Right atrium auricular region (tissue), 2 donors: ENCODE data around the gene SF3B6. TPM values are rescaled to one million over a fixed set of nuclear protein-coding genes. Genes with fewer than 3 reads are reported as not detected.
"Not testable (repeated sequence)": the region's sequence is repeated elsewhere in the genome, so short reads cannot be mapped to it uniquely, and the experiment has no call there.

Experiments
- DNase-seq: peaks from one replicate; pipeline ENCODE4 v3.0.0-alpha.2; 2019; ENCODE audit warnings: low spot score
- H3K27ac ChIP-seq, 2 donors: fragments of 200-600 bp; sonication (generic); 1 replicate in 1 of 2; 2 replicates in 1 of 2; pipeline ENCODE4 v1.5.1; 2016 to 2019
- H3K27me3 ChIP-seq, 2 donors: fragments of 200-600 bp; sonication (generic); one replicate each; pipeline versions ENCODE4 v1.5.1 to v1.6.0; 2017 to 2019
- H3K36me3 ChIP-seq: fragments of 200-600 bp; sonication (generic); one replicate; pipeline ENCODE4 v1.5.1; 2016
- H3K4me1 ChIP-seq, 2 donors: fragments of 200-600 bp; sonication (generic); one replicate each; pipeline versions ENCODE4 v1.5.1 to v1.6.0; 2017 to 2019
- H3K4me3 ChIP-seq, 2 donors: fragments of 200-600 bp; sonication (generic); 1 replicate in 1 of 2; 2 replicates in 1 of 2; pipeline ENCODE4 v1.5.1; 2017 to 2019; ENCODE audit warnings: mild to moderate bottlenecking in 1 of 2, moderate library complexity in 1 of 2
- H3K9me3 ChIP-seq, 2 donors: fragments of 200-600 bp; sonication (generic); one replicate each; pipeline ENCODE4 v1.5.1; 2019
- total RNA-seq, 2 donors: library from RNA; depleted of rRNA; stranded (reverse); fragments of >200 nt; gene quantifications; one replicate each; pipeline ENCODE4 v1.1.0, GENCODE V29; 2016
- TF ChIP-seq, protein P1 (sequence below), 2 donors: fragments of 200-600 bp; sonication (generic); IDR thresholded peaks; one replicate each; pipeline ENCODE4 v1.5.1; 2019; ENCODE audit warnings: antibody characterized with exemption in 2 of 2

Gene SF3B6
- total RNA-seq, 2 donors from 2014 or later: 71.2 to 74.8 TPM

DNA sequence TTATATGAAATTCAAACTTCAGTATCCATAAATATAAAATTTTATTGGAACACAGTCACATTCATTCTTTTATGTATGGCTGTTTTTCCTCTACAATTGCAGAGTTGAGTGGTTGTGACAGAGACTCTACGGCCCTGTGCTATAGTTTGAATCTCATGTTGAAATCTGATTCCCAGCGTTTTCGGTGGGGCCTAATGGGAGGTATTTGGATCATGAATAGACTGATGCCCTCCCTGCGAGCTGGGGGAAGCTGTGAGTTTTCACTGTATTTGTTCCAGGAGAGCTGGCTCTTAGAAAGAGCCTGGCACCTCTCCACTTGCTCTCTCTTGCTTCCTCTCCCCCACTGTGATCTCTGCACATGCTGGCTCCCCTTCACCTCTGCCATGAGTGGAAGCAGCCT lies 45.3 kb upstream of the SF3B6 start:
- no peaks in the 10 kb centered on the region for H3K36me3 ChIP-seq
- DNase-seq: no peak
- H3K4me1 ChIP-seq: peaks cover 0 to 30% of the 10 kb centered on the region in 2 donors
- H3K27ac ChIP-seq: no peak overlapping the region
- no peaks in the 10 kb centered on the region for H3K9me3 ChIP-seq
- H3K27me3 ChIP-seq: no peaks in the 10 kb centered on the region
- no peak overlapping the region for H3K4me3 ChIP-seq
- TF ChIP-seq, protein P1, sequence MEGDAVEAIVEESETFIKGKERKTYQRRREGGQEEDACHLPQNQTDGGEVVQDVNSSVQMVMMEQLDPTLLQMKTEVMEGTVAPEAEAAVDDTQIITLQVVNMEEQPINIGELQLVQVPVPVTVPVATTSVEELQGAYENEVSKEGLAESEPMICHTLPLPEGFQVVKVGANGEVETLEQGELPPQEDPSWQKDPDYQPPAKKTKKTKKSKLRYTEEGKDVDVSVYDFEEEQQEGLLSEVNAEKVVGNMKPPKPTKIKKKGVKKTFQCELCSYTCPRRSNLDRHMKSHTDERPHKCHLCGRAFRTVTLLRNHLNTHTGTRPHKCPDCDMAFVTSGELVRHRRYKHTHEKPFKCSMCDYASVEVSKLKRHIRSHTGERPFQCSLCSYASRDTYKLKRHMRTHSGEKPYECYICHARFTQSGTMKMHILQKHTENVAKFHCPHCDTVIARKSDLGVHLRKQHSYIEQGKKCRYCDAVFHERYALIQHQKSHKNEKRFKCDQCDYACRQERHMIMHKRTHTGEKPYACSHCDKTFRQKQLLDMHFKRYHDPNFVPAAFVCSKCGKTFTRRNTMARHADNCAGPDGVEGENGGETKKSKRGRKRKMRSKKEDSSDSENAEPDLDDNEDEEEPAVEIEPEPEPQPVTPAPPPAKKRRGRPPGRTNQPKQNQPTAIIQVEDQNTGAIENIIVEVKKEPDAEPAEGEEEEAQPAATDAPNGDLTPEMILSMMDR (IDR thresholded peaks at IDR 0.05): no peak

DNA sequence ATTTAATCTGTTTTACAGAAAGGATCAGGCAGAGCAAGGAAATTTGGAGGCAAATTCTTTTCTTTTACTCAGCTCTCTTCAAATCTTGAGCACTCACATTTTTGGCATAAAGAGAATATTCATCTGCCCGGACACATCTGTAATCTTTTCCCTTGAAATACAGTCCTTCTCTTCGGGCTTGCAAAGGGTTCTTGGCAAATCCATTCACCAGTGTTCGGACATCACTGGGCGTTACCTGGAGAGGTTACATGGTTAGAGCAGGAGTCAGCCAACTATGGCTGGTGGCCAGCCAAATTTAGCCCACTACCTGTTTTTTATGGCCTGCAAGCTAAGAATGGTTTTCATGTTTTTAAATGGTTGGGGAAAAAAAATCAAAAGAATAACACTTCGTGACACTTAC lies 44.9 kb upstream of the SF3B6 start:
- no peak for DNase-seq
- H3K4me3 ChIP-seq: no peak overlapping the region
- no peak overlapping the region for H3K27ac ChIP-seq
- peaks cover 0 to 30% of the 10 kb centered on the region in 2 donors for H3K4me1 ChIP-seq
- no peaks in the 10 kb centered on the region for H3K36me3 ChIP-seq
- H3K9me3 ChIP-seq: no peaks in the 10 kb centered on the region
- no peaks in the 10 kb centered on the region for H3K27me3 ChIP-seq
- TF ChIP-seq, protein P1 (IDR thresholded peaks at IDR 0.05): no peak

DNA sequence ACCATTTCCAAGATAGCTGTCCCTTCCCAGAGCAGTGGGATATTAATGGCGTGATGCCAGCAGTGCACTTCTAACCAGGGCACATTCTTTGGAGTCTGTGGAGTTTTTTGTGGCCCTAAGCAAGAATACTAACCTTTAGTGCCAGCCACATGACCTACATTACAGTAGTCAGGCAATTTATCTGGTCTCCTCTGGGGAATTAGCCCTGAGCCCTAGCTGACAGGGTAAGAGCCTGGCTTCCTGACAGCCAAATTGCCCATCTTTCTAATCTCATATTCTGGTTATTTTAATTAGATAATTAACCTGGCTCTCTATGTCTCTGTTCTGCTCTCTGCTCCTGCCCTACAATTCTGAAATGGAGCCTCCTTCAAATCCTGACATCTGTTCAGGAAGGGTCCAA lies 41.8 kb upstream of the SF3B6 start:
- H3K4me3 ChIP-seq: no peak overlapping the region
- no peaks in the 10 kb centered on the region for H3K27me3 ChIP-seq
- H3K4me1 ChIP-seq: peaks cover 0 to 17% of the 10 kb centered on the region in 2 donors
- no peak overlapping the region for H3K27ac ChIP-seq
- TF ChIP-seq, protein P1 (IDR thresholded peaks at IDR 0.05): no peak
- H3K36me3 ChIP-seq: no peaks in the 10 kb centered on the region
- no peak for DNase-seq
- H3K9me3 ChIP-seq: no peaks in the 10 kb centered on the region

DNA sequence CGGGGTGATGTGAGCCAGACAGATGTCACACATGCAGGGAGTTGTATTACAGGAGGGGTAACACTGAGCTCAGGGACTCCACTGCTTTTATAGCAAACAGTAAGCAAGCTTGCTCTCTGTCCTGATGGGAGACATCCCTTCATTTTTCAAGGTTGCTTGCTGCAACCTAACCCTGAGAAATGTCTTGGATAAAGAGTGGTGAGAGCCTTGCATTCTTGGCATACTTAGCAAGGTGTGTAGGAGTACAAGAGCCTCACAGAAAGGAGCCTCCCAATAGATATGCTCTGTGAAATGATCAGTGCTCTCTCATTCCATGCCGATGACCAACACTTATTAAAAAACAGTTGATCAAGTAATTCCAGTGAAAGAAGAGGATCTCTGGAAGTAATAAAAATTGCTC lies 38.9 kb upstream of the SF3B6 start:
- H3K9me3 ChIP-seq: no peaks in the 10 kb centered on the region
- TF ChIP-seq, protein P1 (IDR thresholded peaks at IDR 0.05): no peak
- no peaks in the 10 kb centered on the region for H3K27me3 ChIP-seq
- no peak overlapping the region for H3K4me3 ChIP-seq
- no peak overlapping the region for H3K27ac ChIP-seq
- DNase-seq: no peak
- no peaks in the 10 kb centered on the region for H3K36me3 ChIP-seq
- H3K4me1 ChIP-seq: no peaks in the 10 kb centered on the region

DNA sequence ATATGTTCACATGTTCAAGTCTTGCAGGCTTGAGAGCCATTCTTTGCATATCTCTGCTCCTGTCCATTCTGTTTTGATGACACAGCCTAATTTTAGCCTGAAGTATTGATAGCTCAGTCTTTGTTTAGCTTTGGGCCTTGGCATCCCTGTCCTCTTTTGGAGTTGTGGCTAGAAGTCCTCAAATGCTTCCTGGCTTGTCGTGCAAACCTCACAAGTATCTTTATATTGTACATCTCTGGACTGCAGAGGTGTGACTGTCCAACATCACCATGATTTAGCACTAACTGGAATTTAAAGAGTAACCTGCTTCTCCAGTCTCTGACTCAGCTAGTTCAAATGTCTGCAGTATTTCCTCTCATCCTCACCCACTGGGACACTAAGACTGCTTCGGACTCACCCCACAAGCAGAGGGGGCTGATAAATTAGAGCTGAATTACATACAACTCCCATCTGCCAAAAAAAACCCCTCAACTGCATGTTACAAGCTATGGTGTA lies 35.3 kb upstream of the SF3B6 start:
- DNase-seq: no peak
- Histone ChIP-seq H3K4me3 (no peak overlapping the region), H3K9me3 (no peaks in the 10 kb centered on the region), H3K36me3 (no peaks in the 10 kb centered on the region), H3K4me1 (no peaks in the 10 kb centered on the region), H3K27ac (peak overlapping the region in 1 of 2 donors; percentile 36), H3K27me3 (no peaks in the 10 kb centered on the region)
- TF ChIP-seq, protein P1 (IDR thresholded peaks at IDR 0.05): no peak

DNA sequence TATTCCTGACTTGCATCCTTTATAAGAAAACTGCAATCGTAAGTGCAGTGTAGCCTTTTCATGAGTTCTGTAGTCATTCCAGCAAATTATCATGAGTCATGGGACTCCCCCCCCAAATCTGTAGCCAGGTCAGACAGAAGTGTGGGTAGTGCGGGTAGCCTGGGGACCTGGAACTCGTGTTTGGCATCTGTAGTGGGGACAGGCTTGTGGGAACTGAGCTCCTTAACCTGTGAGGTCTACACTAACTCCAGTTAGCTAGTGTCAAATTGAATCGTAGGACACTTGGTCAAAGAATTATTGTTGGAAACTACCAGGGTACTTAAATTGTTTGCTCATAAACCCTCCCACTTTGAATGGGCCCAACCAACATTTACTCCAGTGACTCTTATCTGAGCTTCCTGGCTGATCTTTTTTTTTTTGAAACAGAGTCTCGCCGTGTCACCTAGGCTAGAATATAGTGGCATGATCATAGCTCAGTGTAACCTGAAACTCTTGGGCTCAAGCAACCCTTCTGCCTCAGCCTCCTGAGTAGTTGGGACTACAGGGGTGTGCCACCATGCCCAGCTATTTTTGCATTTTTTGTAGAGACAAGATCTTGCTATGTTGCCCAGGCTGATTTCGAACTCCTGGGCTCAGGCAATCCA lies 34.7 kb upstream of the SF3B6 start:
- Histone ChIP-seq H3K27ac (peak overlapping the region in 1 of 2 donors; percentile 36), H3K4me3 (no peak overlapping the region), H3K4me1 (no peaks in the 10 kb centered on the region), H3K36me3 (no peaks in the 10 kb centered on the region), H3K27me3 (no peaks in the 10 kb centered on the region), H3K9me3 (no peaks in the 10 kb centered on the region)
- no peak for DNase-seq
- TF ChIP-seq, protein P1 (IDR thresholded peaks at IDR 0.05): no peak

DNA sequence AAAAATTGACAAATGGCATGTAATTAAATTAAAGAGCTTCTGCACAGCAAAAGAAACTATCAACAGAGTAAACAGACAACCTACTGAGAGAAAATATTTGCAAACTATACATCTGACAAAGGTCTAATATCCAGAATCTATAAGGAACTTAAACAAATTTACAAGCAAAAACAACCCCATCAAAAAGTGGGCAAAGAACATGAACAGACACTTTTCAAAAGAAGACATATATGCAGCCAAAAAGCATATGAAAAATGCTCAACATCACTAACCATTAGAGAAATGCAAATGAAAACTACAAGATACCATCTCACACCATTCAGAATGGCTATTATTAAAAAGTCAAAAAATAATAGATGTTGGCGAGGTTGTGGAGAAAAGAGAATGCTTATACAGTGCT lies 33.3 kb upstream of the SF3B6 start:
- not testable (repeated sequence) for H3K36me3 ChIP-seq, DNase-seq, H3K27me3 ChIP-seq, H3K4me3 ChIP-seq, H3K27ac ChIP-seq, H3K9me3 ChIP-seq, H3K4me1 ChIP-seq
